Fibroblast of lung (primary cell): ENCODE measurements around the gene CYP3A5.

ENCODE experiments used
- CTCF ChIP-seq, 2 donors: IDR thresholded peaks in 1 of 2; conservative IDR thresholded peaks in 1 of 2; 1 replicate in 1 of 2; 2 replicates in 1 of 2; pipeline ENCODE4 v1.5.1; 2011 to 2012; ENCODE audit warnings: low read length in 2 of 2, control low read depth in 1 of 2, inconsistent platforms in 1 of 2, low read depth in 1 of 2, mild to moderate bottlenecking in 1 of 2
- EZH2 ChIP-seq: IDR thresholded peaks from 2 replicates; pipeline ENCODE4 v1.5.1; 2012; ENCODE audit warnings: low read length, control low read depth, mild to moderate bottlenecking; ENCODE audit errors: missing control alignments

- TF ChIP-seq CTCF (conservative IDR thresholded peaks at IDR 0.05 in 1 of 2, IDR thresholded peaks at IDR 0.05 in 1 of 2; ENCODE audit: low read depth in 1 of 2, low read length in 2 of 2) = no peak
- TF ChIP-seq EZH2 = no peak
Observed at GRCh38 chr7:99679400-99680191, at the start of gene CYP3A5.
